DOHH2 (cell line): ENCODE measurements around the gene CCDC68.

Experiments used
- EZH2phosphoT487 ChIP-seq: fragments of 200-600 bp; sonication (generic); IDR thresholded peaks from 2 replicates; pipeline ENCODE4 v1.6.1; 2017; ENCODE audit warnings: borderline replicate concordance, mild to moderate bottlenecking, antibody characterized with exemption, low read length, moderate library complexity, mixed read lengths
- TF ChIP-seq, protein P1 (sequence below): fragments of 200-600 bp; sonication (generic); IDR thresholded peaks from one replicate; pipeline ENCODE4 v1.5.1; 2014; ENCODE audit warnings: antibody characterized with exemption, mild to moderate bottlenecking, low read depth, low read length; ENCODE audit not compliant: poor library complexity, severe bottlenecking

DNA sequence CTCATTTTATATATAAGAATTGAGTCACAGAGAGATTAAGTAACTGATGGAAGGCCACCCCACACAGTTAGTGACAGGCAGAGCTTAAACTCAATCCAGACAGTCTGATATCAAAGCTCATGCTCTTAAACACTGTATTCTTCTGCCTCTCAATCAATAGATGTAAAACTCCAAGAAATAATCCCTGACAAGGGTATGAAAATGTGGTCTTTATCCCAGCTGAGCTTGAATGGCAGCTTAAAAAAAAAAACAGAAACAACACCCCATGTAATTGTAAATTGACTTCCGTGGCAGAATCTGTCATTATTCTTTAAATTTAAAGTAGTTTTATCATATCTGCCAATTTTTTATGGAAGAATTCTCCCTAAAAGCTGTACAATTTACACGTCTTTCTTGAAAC is 70.9 kb downstream of the CCDC68 start:
- TF ChIP-seq, protein P1, sequence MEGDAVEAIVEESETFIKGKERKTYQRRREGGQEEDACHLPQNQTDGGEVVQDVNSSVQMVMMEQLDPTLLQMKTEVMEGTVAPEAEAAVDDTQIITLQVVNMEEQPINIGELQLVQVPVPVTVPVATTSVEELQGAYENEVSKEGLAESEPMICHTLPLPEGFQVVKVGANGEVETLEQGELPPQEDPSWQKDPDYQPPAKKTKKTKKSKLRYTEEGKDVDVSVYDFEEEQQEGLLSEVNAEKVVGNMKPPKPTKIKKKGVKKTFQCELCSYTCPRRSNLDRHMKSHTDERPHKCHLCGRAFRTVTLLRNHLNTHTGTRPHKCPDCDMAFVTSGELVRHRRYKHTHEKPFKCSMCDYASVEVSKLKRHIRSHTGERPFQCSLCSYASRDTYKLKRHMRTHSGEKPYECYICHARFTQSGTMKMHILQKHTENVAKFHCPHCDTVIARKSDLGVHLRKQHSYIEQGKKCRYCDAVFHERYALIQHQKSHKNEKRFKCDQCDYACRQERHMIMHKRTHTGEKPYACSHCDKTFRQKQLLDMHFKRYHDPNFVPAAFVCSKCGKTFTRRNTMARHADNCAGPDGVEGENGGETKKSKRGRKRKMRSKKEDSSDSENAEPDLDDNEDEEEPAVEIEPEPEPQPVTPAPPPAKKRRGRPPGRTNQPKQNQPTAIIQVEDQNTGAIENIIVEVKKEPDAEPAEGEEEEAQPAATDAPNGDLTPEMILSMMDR, result no peak
- no peak for TF ChIP-seq EZH2phosphoT487
